ENCODE results near the gene MEGF6.

Gene MEGF6

DNA sequence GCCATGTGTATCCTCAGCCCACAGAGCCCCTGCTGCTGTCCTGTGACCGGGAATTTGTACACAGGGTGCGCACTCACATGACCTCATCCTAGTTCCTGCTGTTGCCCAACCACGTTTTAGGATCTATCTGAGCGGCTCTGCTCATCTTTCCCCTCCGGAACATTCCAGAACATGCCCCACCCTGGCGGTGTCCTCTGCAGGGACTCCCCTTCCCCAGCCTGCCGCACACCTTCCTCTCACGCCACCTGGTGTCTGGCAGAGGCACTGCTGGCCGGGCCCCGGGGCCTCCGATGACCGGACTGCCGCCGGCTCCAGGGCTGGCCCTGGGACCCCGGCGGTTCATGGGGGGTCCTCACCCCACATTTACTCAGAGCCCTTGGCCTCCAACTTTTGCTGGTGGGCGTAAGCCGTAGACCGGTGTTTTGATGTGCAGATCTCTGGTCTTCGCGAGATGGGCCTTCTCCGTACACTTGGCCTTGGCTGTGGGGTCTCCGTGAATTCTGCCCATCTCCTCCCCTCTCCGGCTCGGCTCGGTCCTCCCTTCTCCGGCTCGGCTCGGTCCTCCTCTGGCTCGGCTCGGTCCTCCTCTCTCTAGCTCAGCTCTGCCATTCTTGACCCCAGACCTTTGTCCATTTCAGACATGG, 127.4 kb downstream of the MEGF6 start:
- H3K9me3 ChIP-seq (ENCODE audit: control insufficient read depth, insufficient read depth, low read length), result peaks cover 5% of the 10 kb centered on the region; the same call in 1 of the 2 replicates
- H3K4me3 ChIP-seq (ENCODE audit: low read length), result no peak overlapping the region
- H4K20me1 ChIP-seq (ENCODE audit: control insufficient read depth, insufficient read depth, low read depth, low read length), result no peaks in the 10 kb centered on the region
- H3F3A ChIP-seq (ENCODE audit: control insufficient read depth, insufficient read depth), result no peaks in the 10 kb centered on the region
- no peaks in the 10 kb centered on the region for H3K79me2 ChIP-seq (ENCODE audit: control insufficient read depth, low read length)
- TF ChIP-seq, protein P1, sequence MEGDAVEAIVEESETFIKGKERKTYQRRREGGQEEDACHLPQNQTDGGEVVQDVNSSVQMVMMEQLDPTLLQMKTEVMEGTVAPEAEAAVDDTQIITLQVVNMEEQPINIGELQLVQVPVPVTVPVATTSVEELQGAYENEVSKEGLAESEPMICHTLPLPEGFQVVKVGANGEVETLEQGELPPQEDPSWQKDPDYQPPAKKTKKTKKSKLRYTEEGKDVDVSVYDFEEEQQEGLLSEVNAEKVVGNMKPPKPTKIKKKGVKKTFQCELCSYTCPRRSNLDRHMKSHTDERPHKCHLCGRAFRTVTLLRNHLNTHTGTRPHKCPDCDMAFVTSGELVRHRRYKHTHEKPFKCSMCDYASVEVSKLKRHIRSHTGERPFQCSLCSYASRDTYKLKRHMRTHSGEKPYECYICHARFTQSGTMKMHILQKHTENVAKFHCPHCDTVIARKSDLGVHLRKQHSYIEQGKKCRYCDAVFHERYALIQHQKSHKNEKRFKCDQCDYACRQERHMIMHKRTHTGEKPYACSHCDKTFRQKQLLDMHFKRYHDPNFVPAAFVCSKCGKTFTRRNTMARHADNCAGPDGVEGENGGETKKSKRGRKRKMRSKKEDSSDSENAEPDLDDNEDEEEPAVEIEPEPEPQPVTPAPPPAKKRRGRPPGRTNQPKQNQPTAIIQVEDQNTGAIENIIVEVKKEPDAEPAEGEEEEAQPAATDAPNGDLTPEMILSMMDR (IDR thresholded peaks at IDR 0.05; ENCODE audit: low read depth, low read length, poor library complexity, severe bottlenecking), result peak; percentile 90
- no peak for TF ChIP-seq EZH2phosphoT487 (IDR thresholded peaks at IDR 0.05; ENCODE audit: borderline replicate concordance, low read length)
- no peaks in the 10 kb centered on the region for H3K9me2 ChIP-seq (replicated peaks; ENCODE audit: control insufficient read depth, low read length)
- no peaks in the 10 kb centered on the region for H3K36me3 ChIP-seq (ENCODE audit: control insufficient read depth, low read length)
- no peaks in the 10 kb centered on the region for H3K4me1 ChIP-seq (ENCODE audit: control insufficient read depth, low read length)
- H3K27ac ChIP-seq (ENCODE audit: low read depth, low read length), result no peak overlapping the region
- no peaks in the 10 kb centered on the region for H3K27me3 ChIP-seq (ENCODE audit: control insufficient read depth, low read length)
- H3K4me2 ChIP-seq (ENCODE audit: low read length), result no peak overlapping the region

DNA sequence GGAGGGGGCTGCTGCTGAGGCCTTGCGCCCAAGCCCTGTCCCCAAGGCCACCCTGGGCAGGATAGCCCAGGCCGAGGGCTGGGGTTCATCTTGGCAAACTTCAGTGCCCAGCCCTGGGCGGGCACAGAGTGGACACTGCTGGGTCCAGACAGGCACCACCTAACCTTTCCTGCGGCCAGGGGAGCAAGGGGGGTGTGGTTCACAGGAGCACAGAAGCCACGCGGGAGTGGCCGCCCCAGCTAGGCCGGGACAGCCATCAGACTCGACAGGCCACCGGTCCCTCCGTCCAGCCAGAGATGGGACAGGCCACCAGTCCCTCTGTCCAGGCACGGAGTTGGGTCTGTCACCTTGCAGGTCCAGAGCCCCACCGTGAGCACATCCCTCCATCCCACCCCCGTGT, 127.9 kb downstream of the MEGF6 start:
- Histone ChIP-seq H3K79me2 (ENCODE audit: control insufficient read depth, low read length) (no peaks in the 10 kb centered on the region), H4K20me1 (ENCODE audit: control insufficient read depth, insufficient read depth, low read depth, low read length) (no peaks in the 10 kb centered on the region), H3K4me1 (ENCODE audit: control insufficient read depth, low read length) (no peaks in the 10 kb centered on the region), H3K36me3 (ENCODE audit: control insufficient read depth, low read length) (no peaks in the 10 kb centered on the region), H3K9me2 (replicated peaks; ENCODE audit: control insufficient read depth, low read length) (no peaks in the 10 kb centered on the region), H3F3A (ENCODE audit: control insufficient read depth, insufficient read depth) (no peaks in the 10 kb centered on the region), H3K27me3 (ENCODE audit: control insufficient read depth, low read length) (no peaks in the 10 kb centered on the region), H3K9me3 (ENCODE audit: control insufficient read depth, insufficient read depth, low read length) (peaks cover 4% of the 10 kb centered on the region; the same call in 1 of the 2 replicates), H3K27ac (ENCODE audit: low read depth, low read length) (no peak overlapping the region), H3K4me2 (ENCODE audit: low read length) (no peak overlapping the region), H3K4me3 (ENCODE audit: low read length) (no peak overlapping the region)
- TF ChIP-seq EZH2phosphoT487 (IDR thresholded peaks at IDR 0.05; ENCODE audit: borderline replicate concordance, low read length), result no peak
- TF ChIP-seq, protein P1 (IDR thresholded peaks at IDR 0.05; ENCODE audit: low read depth, low read length, poor library complexity, severe bottlenecking), result no peak

DNA sequence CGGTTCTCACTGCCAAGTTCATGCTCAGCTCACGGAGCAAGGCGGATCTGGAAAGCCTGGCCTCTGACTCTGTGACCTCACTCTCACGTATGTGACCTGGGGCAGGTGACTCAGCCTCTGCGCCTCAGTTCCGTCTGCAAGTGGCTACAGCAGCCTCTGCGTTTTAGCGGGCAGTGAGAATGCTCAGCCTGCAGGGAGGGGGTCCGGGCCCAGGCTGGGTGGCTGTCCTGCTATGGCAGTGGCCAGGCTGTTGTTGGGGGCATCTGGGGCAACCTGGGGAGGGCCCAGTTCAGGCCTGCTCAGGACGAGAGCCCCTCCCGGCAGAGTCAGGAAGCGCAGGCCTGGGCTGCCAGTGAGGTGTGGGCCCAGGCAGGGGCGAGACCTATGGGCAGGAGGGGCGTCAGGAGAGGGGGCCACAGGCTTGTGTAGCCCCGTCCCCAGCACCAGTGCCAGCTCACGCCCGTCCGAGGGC, 128.9 kb downstream of the MEGF6 start:
- Histone ChIP-seq H3F3A (ENCODE audit: control insufficient read depth, insufficient read depth) (no peaks in the 10 kb centered on the region), H3K27me3 (ENCODE audit: control insufficient read depth, low read length) (no peaks in the 10 kb centered on the region), H3K79me2 (ENCODE audit: control insufficient read depth, low read length) (no peaks in the 10 kb centered on the region), H3K4me1 (ENCODE audit: control insufficient read depth, low read length) (no peaks in the 10 kb centered on the region), H4K20me1 (ENCODE audit: control insufficient read depth, insufficient read depth, low read depth, low read length) (no peaks in the 10 kb centered on the region), H3K27ac (ENCODE audit: low read depth, low read length) (no peak overlapping the region), H3K9me2 (replicated peaks; ENCODE audit: control insufficient read depth, low read length) (no peaks in the 10 kb centered on the region), H3K9me3 (ENCODE audit: control insufficient read depth, insufficient read depth, low read length) (no peaks in the 10 kb centered on the region), H3K36me3 (ENCODE audit: control insufficient read depth, low read length) (no peaks in the 10 kb centered on the region), H3K4me3 (ENCODE audit: low read length) (no peak overlapping the region), H3K4me2 (ENCODE audit: low read length) (no peak overlapping the region)
- TF ChIP-seq, protein P1 (IDR thresholded peaks at IDR 0.05; ENCODE audit: low read depth, low read length, poor library complexity, severe bottlenecking), result peak; percentile 56
- no peak for TF ChIP-seq EZH2phosphoT487 (IDR thresholded peaks at IDR 0.05; ENCODE audit: borderline replicate concordance, low read length)
